Esophagus muscularis mucosa (tissue), 4 donors: Measurements from ENCODE around the gene TMEM161A.

Source experiments
- EP300 ChIP-seq: sonication (generic); formaldehyde crosslinking; IDR thresholded peaks from one replicate; pipeline ENCODE4 v1.6.1; 2017; ENCODE audit warnings: antibody characterized with exemption
- POLR2A ChIP-seq: fragments of 450-650 bp; IDR thresholded peaks from one replicate; pipeline ENCODE4 v1.6.1; 2017; ENCODE audit warnings: antibody characterized with exemption, moderate library complexity, mild to moderate bottlenecking, low read depth
- POLR2AphosphoS5 ChIP-seq, 2 donors: sonication (generic); formaldehyde crosslinking; IDR thresholded peaks; one replicate each; pipeline ENCODE4 v1.6.1; 2017; ENCODE audit warnings: antibody characterized with exemption in 2 of 2
- TF ChIP-seq, protein P1 (sequence below), 3 experiments: fragments of 200-600 bp in 2 of 3; fragments of 450-650 bp in 1 of 3; sonication (generic) in 2 of 3; IDR thresholded peaks; one replicate each; pipeline ENCODE4 v1.5.1; 2017 to 2019; ENCODE audit warnings: antibody characterized with exemption in 3 of 3, mild to moderate bottlenecking in 2 of 3, moderate library complexity in 1 of 3

DNA sequence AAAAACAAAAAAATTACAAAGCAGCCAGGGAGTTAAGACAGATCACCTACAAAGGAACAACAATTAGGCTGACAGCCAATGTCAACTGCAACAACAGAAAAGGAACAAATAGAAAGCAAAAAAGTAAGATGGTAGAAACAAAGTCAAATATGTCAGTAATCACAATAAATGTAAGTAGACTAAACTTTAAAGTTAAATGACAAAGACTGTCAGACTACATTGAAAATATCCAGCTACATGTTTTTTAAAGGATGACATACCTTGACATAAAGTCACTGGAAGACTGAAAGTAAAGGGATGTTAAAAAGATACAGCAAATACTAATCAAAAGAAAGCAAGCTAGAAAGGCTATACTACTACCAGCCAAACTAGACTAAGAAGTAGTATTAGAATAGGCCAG is 14.9 kb downstream of the TMEM161A start:
- TF ChIP-seq, protein P1, sequence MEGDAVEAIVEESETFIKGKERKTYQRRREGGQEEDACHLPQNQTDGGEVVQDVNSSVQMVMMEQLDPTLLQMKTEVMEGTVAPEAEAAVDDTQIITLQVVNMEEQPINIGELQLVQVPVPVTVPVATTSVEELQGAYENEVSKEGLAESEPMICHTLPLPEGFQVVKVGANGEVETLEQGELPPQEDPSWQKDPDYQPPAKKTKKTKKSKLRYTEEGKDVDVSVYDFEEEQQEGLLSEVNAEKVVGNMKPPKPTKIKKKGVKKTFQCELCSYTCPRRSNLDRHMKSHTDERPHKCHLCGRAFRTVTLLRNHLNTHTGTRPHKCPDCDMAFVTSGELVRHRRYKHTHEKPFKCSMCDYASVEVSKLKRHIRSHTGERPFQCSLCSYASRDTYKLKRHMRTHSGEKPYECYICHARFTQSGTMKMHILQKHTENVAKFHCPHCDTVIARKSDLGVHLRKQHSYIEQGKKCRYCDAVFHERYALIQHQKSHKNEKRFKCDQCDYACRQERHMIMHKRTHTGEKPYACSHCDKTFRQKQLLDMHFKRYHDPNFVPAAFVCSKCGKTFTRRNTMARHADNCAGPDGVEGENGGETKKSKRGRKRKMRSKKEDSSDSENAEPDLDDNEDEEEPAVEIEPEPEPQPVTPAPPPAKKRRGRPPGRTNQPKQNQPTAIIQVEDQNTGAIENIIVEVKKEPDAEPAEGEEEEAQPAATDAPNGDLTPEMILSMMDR (IDR thresholded peaks at IDR 0.05), result no peak
- no peak for TF ChIP-seq EP300
- no peak for TF ChIP-seq POLR2AphosphoS5 (IDR thresholded peaks at IDR 0.05)
- TF ChIP-seq POLR2A, result no peak
